Measurements from ENCODE around the gene PAX6. TPM values are rescaled to one million over a fixed set of nuclear protein-coding genes. Genes with fewer than 3 reads are reported as not detected.

The PAX6 gene
- total and polyA plus RNA-seq, 2 of the 4 experiments (the other 2 are of a cell fraction), result not detected

GRCh38 chr11:31821766-31822165, 10.6 kb upstream of the PAX6 start:
- Histone ChIP-seq H3K56ac (ENCODE audit: extremely low read depth, insufficient read depth, low read length) (no peak overlapping the region), H3K4me2 (ENCODE audit: low read depth, low read length) (no peak overlapping the region), H3K79me1 (ENCODE audit: low read depth in 1 of 2, low read length in 2 of 2) (no peaks in the 10 kb centered on the region), H4K5ac (ENCODE audit: low read depth, low read length) (no peak overlapping the region), H3K4ac (ENCODE audit: low read depth, low read length) (no peak overlapping the region), H3K27ac (ENCODE audit: insufficient read depth, low read length) (no peak overlapping the region), H3K9ac (ENCODE audit: low read depth, low read length) (no peak overlapping the region), H3K4me1 (ENCODE audit: control insufficient read depth, insufficient read depth, low read length) (peaks cover under 1% of the 10 kb centered on the region; the same call in 1 of the 2 replicates), H2AK9ac (replicated peaks; ENCODE audit: low read depth, low read length, poor library complexity) (no peak overlapping the region), H3K27me3 (ENCODE audit: control insufficient read depth, insufficient read depth, low read length) (peaks cover 97% of the 10 kb centered on the region), H3K18ac (ENCODE audit: low read depth, low read length) (no peak overlapping the region), H2BK15ac (ENCODE audit: low read depth, low read length) (no peak overlapping the region), H3K9me3 (ENCODE audit: control insufficient read depth, insufficient read depth, low read length) (peaks cover 31% of the 10 kb centered on the region), H2BK120ac (ENCODE audit: low read depth, low read length) (no peak overlapping the region), H2BK20ac (ENCODE audit: low read depth, low read length) (no peak overlapping the region), H2AFZ (replicated peaks; ENCODE audit: low read length, poor library complexity) (no peak overlapping the region), H3K36me3 (ENCODE audit: control insufficient read depth, insufficient read depth, low read length) (no peaks in the 10 kb centered on the region), H3K9me1 (ENCODE audit: insufficient read depth, low read length) (no peaks in the 10 kb centered on the region), H2BK5ac (ENCODE audit: low read depth, low read length, poor library complexity, severe bottlenecking) (no peak overlapping the region), H2AK5ac (ENCODE audit: low read depth, low read length) (no peak overlapping the region), H4K20me1 (ENCODE audit: insufficient read depth, low read length) (no peaks in the 10 kb centered on the region; the same call in 1 of the 2 replicates), H3K4me3 (ENCODE audit: insufficient read depth, low read depth, low read length) (no peak overlapping the region), H3K14ac (replicated peaks; ENCODE audit: low read depth, low read length) (no peak overlapping the region), H4K8ac (ENCODE audit: low read depth in 2 of 2, low read length in 2 of 2) (no peak overlapping the region), H3K23ac (ENCODE audit: low read depth, low read length) (no peak overlapping the region), H4K91ac (ENCODE audit: insufficient read depth, low read depth, low read length) (no peak overlapping the region)
- BruUV-seq (replicated peaks), result no TSS peak
- dilution Hi-C loops (cut with HindIII; ENCODE audit: low sequenced_read_pairs, unreplicated experiment) (no loop called here), intact Hi-C loops (cut with micrococcal nuclease) (no loop called here), in situ Hi-C loops (cut with MboI; ENCODE audit: low sequenced_read_pairs) (no loop called here)
- DNase-seq (no peak), ATAC-seq (ENCODE audit: low read depth) (no peak)
- ChIA-PET POLR2A (ENCODE audit: unreplicated experiment) (no interaction called here), CTCF (interaction anchor here (0.7 kb wide), 1 partner anchor 174 kb away, joined by 3 read pairs; no protein-coding TSS in a partner anchor)
- no CpG with 5 or more reads among the region's 8 CpGs for WGBS, 2 experiments (ENCODE audit: extremely low coverage in 2 of 2, insufficient read length in 1 of 2)
- TF ChIP-seq RAD21 (IDR thresholded peaks at IDR 0.05; ENCODE audit: low read length) (no peak), CEBPB (IDR thresholded peaks at IDR 0.05; ENCODE audit: low read depth, low read length) (no peak), MAZ (IDR thresholded peaks at IDR 0.05; ENCODE audit: borderline replicate concordance, low read depth, low read length) (no peak), ELK1 (IDR thresholded peaks at IDR 0.05; ENCODE audit: borderline replicate concordance, low read depth, low read length) (no peak), USF2 (IDR thresholded peaks at IDR 0.05; ENCODE audit: low read depth, low read length) (no peak), BHLHE40 (IDR thresholded peaks at IDR 0.05; ENCODE audit: low read depth, low read length) (no peak), RCOR1 (IDR thresholded peaks at IDR 0.05; ENCODE audit: insufficient replicate concordance, low read length) (no peak), POLR2A (IDR thresholded peaks at IDR 0.05; ENCODE audit: low read depth, low read length) (no peak), CHD1 (IDR thresholded peaks at IDR 0.05; ENCODE audit: low read depth, low read length) (no peak), SMC3 (IDR thresholded peaks at IDR 0.05; ENCODE audit: low read depth, low read length) (no peak), MAFK (IDR thresholded peaks at IDR 0.05; ENCODE audit: low read depth, low read length) (no peak), FOS (IDR thresholded peaks at IDR 0.05; ENCODE audit: low read depth, low read length) (no peak), RFX5 (IDR thresholded peaks at IDR 0.05; ENCODE audit: low read depth, low read length) (no peak), NFE2L2 (IDR thresholded peaks at IDR 0.05; ENCODE audit: low read depth, low read length) (no peak)

Measured in IMR-90 (cell line).